NOMO-1 (cell line): ENCODE data around the gene TSPAN5.

ENCODE experiments used
- DNase-seq, 2 experiments: peaks; one replicate each; lab custom pipeline; 2025; ENCODE audit not compliant: unreplicated experiment in 2 of 2; lab: John Stamatoyannopoulos, UW

The TSPAN5 gene

GRCh38 chr4:98646422-98646821 lies 12.0 kb downstream of the TSPAN5 start:
- no peak for DNase-seq

- no peak for DNase-seq
Measured at GRCh38 chr4:98645527-98645926, 12.9 kb downstream of the TSPAN5 start.

GRCh38 chr4:98643755-98644154 lies 14.7 kb downstream of the TSPAN5 start:
- no peak for DNase-seq

GRCh38 chr4:98642991-98643426 lies 15.4 kb downstream of the TSPAN5 start:
- DNase-seq, result no peak

- DNase-seq, result no peak
Measured at GRCh38 chr4:98641906-98642668, 16.3 kb downstream of the TSPAN5 start.

- DNase-seq, result no peak
Measured at GRCh38 chr4:98641376-98641775, 17.0 kb downstream of the TSPAN5 start.

GRCh38 chr4:98639523-98639922 lies 18.9 kb downstream of the TSPAN5 start:
- no peak for DNase-seq

- no peak for DNase-seq
Measured at GRCh38 chr4:98639108-98639507, 19.3 kb downstream of the TSPAN5 start.

GRCh38 chr4:98638661-98639060 lies 19.8 kb downstream of the TSPAN5 start:
- DNase-seq, result no peak

GRCh38 chr4:98634061-98634460 lies 24.4 kb downstream of the TSPAN5 start:
- DNase-seq, result no peak

- DNase-seq, result no peak
Measured at GRCh38 chr4:98633159-98633558, 25.3 kb downstream of the TSPAN5 start.

GRCh38 chr4:98632258-98632657 lies 26.2 kb downstream of the TSPAN5 start:
- no peak for DNase-seq

- DNase-seq, result no peak
Measured at GRCh38 chr4:98631506-98631905, 26.9 kb downstream of the TSPAN5 start.

- DNase-seq, result no peak
Measured at GRCh38 chr4:98630737-98631454, 27.5 kb downstream of the TSPAN5 start.

GRCh38 chr4:98627531-98628257 lies 30.7 kb downstream of the TSPAN5 start:
- no peak for DNase-seq

GRCh38 chr4:98626350-98626749 lies 32.1 kb downstream of the TSPAN5 start:
- DNase-seq, result no peak

- no peak for DNase-seq
Measured at GRCh38 chr4:98625920-98626319, 32.5 kb downstream of the TSPAN5 start.

GRCh38 chr4:98625399-98625798 lies 33.0 kb downstream of the TSPAN5 start:
- no peak for DNase-seq

- DNase-seq, result no peak
Measured at GRCh38 chr4:98624642-98625041, 33.8 kb downstream of the TSPAN5 start.

GRCh38 chr4:98624144-98624543 lies 34.3 kb downstream of the TSPAN5 start:
- DNase-seq, result no peak

GRCh38 chr4:98623126-98623802 lies 35.1 kb downstream of the TSPAN5 start:
- no peak for DNase-seq
